HepG2 (cell line): Measurements from ENCODE around the gene NAV2. TPM values are rescaled to one million over a fixed set of nuclear protein-coding genes. Genes with fewer than 3 reads are reported as not detected.

Experiments
- ATAC-seq: fragments of 200-7000 bp; cut with Tn5 transposase; 3 replicates; pipeline ENCODE4 v1.9.1; 2020; ENCODE audit warnings: mild to moderate bottlenecking, moderate library complexity
- BruUV-seq: library from RNA; stranded (reverse); fragments of 400-500 nt; replicated peaks from 2 replicates; lab custom pipeline; 2021; lab: Mats Ljungman, UMichigan
- CTCF ChIA-PET: fragments of 300-600 bp; formaldehyde crosslinking; extraction: SDS; loops from one replicate; lab custom pipeline; 2021; ENCODE audit warnings: low total read pairs, inconsistent platforms, low intra/inter-chr PET ratio; lab: Yijun Ruan, JAX
- POLR2A ChIA-PET: fragments of 350-600 bp; sonication (Branson Sonifier 250); formaldehyde crosslinking; loops from one replicate; lab custom pipeline; 2020; ENCODE audit warnings: antibody characterized with exemption, inconsistent platforms; lab: Yijun Ruan, JAX
- DNase-seq: peaks from one replicate; pipeline ENCODE4 v3.0.0-alpha.2; 2015; ENCODE audit warnings: low spot score
- FAIRE-seq: peaks from 3 replicates; lab custom pipeline; 2011; peaks lifted over from hg19 to GRCh38; lab: Jason Lieb, UNC
- H2AFZ ChIP-seq: one replicate; pipeline ENCODE4 v1.6.1; 2011; ENCODE audit warnings: low read length, inconsistent platforms
- H3K27ac ChIP-seq: fragments of 300-600 bp; 3 replicates; pipeline ENCODE4 v1.8.0; 2011; ENCODE audit warnings: mixed run types, mild to moderate bottlenecking, mixed read lengths, low read length, inconsistent platforms; ENCODE audit not compliant: insufficient read depth; ENCODE audit errors: extremely low read length
- H3K27me3 ChIP-seq, 2 experiments: fragments of 200-600 bp in 1 of 2; 2 replicates in 1 of 2; 3 replicates in 1 of 2; pipeline versions ENCODE4 v1.6.0 to v1.8.0; 2011; ENCODE audit warnings: low read length in 2 of 2, mild to moderate bottlenecking in 2 of 2, moderate library complexity in 2 of 2, inconsistent platforms in 1 of 2; ENCODE audit not compliant: insufficient read depth in 2 of 2, control insufficient read depth in 1 of 2
- H3K36me3 ChIP-seq, 2 experiments: fragments of 200-600 bp in 1 of 2; replicated peaks in 1 of 2; 2 replicates in 1 of 2; 3 replicates in 1 of 2; pipeline versions ENCODE4 v1.5.1 to v1.8.0; 2011; ENCODE audit warnings: low read length in 2 of 2, inconsistent platforms in 1 of 2; ENCODE audit not compliant: insufficient read depth in 2 of 2, control insufficient read depth in 1 of 2
- H3K4me1 ChIP-seq: 2 replicates; pipeline ENCODE4 v1.5.1; 2012; ENCODE audit warnings: low read length, inconsistent platforms; ENCODE audit not compliant: insufficient read depth
- H3K4me2 ChIP-seq: 2 replicates; pipeline ENCODE4 v1.6.0; 2011; ENCODE audit warnings: low read depth, low read length, inconsistent platforms
- H3K4me3 ChIP-seq, 3 experiments: fragments of 200-600 bp in 1 of 3; sonication (generic), shearing (Covaris generic) in 1 of 3; replicated peaks in 1 of 3; 2 replicates each; pipeline ENCODE4 v1.5.1; 2011 to 2016; ENCODE audit warnings: low read length in 3 of 3, inconsistent platforms in 2 of 3, low read depth in 2 of 3, mild to moderate bottlenecking in 2 of 3, control low read depth in 1 of 3, mixed read lengths in 1 of 3; ENCODE audit not compliant: insufficient read depth in 1 of 3
- H3K79me2 ChIP-seq: one replicate; pipeline ENCODE4 v1.6.1; 2011; ENCODE audit warnings: low read length, inconsistent platforms; ENCODE audit not compliant: insufficient read depth
- H3K9ac ChIP-seq: 2 replicates; pipeline ENCODE4 v1.6.0; 2011; ENCODE audit warnings: mild to moderate bottlenecking, low read depth, low read length, inconsistent platforms; ENCODE audit not compliant: insufficient read depth
- H3K9me3 ChIP-seq: 2 replicates; pipeline ENCODE4 v1.5.1; 2012; ENCODE audit warnings: mild to moderate bottlenecking, low read length
- H4K20me1 ChIP-seq: 2 replicates; pipeline ENCODE4 v1.6.0; 2011; ENCODE audit warnings: inconsistent platforms, mild to moderate bottlenecking, low read length, moderate library complexity; ENCODE audit not compliant: insufficient read depth
- CENPBD1 ChIP-seq: sonication (generic); formaldehyde crosslinking; IDR thresholded peaks from 2 replicates; pipeline ENCODE4 v1.8.0; 2022; ENCODE audit warnings: missing genetic modification reagents, low read depth, mild to moderate bottlenecking, borderline replicate concordance
- EEA1 ChIP-seq: sonication (generic); formaldehyde crosslinking; IDR thresholded peaks from 2 replicates; pipeline ENCODE4 v1.5.1; 2020; ENCODE audit warnings: mild to moderate bottlenecking, missing genetic modification reagents, borderline replicate concordance
- HOXA7 ChIP-seq: sonication (generic); formaldehyde crosslinking; IDR thresholded peaks from 2 replicates; pipeline ENCODE4 v1.8.1; 2022; ENCODE audit warnings: mild to moderate bottlenecking, missing genetic modification reagents, moderate library complexity
- SNAPC2 ChIP-seq: sonication (generic); formaldehyde crosslinking; IDR thresholded peaks from 2 replicates; pipeline ENCODE4 v1.8.1; 2022; ENCODE audit warnings: mild to moderate bottlenecking, missing genetic modification reagents
- U2AF1 ChIP-seq: fragments of 200-400 bp; formaldehyde crosslinking; optimal IDR thresholded peaks from 2 replicates; pipeline ENCODE3; 2017; ENCODE audit warnings: mild to moderate bottlenecking, low read depth, low read length
- ZBTB49 ChIP-seq: sonication (generic); formaldehyde crosslinking; IDR thresholded peaks from 2 replicates; pipeline ENCODE4 v1.4.0; 2020; ENCODE audit warnings: missing genetic modification reagents, borderline replicate concordance
- ZUFSP ChIP-seq: sonication (generic); formaldehyde crosslinking; IDR thresholded peaks from 2 replicates; pipeline ENCODE4 v1.9.0; 2021; ENCODE audit warnings: missing genetic modification reagents, mild to moderate bottlenecking, borderline replicate concordance
- in situ Hi-C: cut with HindIII; loops from 2 replicates; pipeline ENCODE4 v1.10.0; 2017; ENCODE audit warnings: low pct_unique_long_range_greater_than_20kb; ENCODE audit not compliant: extremely low pct_ligation_motif_present
- intact Hi-C: fragments of 100-400 bp; cut with micrococcal nuclease; formaldehyde crosslinking; loops from one replicate; pipeline ENCODE4 v1.10.0; 2022; ENCODE audit not compliant: unreplicated experiment
- polyA plus RNA-seq, 8 experiments: library from polyadenylated mRNA; depleted of rRNA in 3 of 8; stranded (reverse) in 7 of 8; unstranded in 1 of 8; fragments of >200 nt; fragmentation: Illumina TruSeq in 4 of 8; extraction: Trizol in 4 of 8; gene quantifications; 2 replicates each; pipeline versions ENCODE4 v1.2.1 to v1.2.3, GENCODE V29; 2011 to 2016; ENCODE audit warnings: low read depth in 4 of 8, missing spikeins in 1 of 8, mixed read lengths in 1 of 8; ENCODE audit not compliant: insufficient read depth in 1 of 8
- total RNA-seq, 5 experiments: library from RNA; depleted of rRNA; stranded (reverse); fragments of >200 nt; fragmentation: Illumina TruSeq; extraction: Trizol; gene quantifications; 2 replicates each; pipeline ENCODE4 v1.2.3, GENCODE V29; 2016; ENCODE audit warnings: low read depth in 1 of 5
- TF ChIP-seq, protein P1 (sequence below): sonication (generic); formaldehyde crosslinking; IDR thresholded peaks from 2 replicates; pipeline ENCODE4 v1.5.1; 2020; ENCODE audit warnings: missing genetic modification reagents, mild to moderate bottlenecking, borderline replicate concordance

NAV2 gene
- total and polyA plus RNA-seq, 2 of the 13 experiments (the other 11 are each of a cell fraction or from before 2014, with no cell fraction given): 9.3 to 34.6 TPM

- Histone ChIP-seq H3K79me2 (no peaks in the 10 kb centered on the region), H3K9me3 (no peaks in the 10 kb centered on the region), H3K4me2 (no peak overlapping the region), H3K36me3 (no peaks in the 10 kb centered on the region), H3K27me3 (peaks cover 0 to 2% of the 10 kb centered on the region in 2 experiments; a peak in 4 of 5 replicates), H3K4me3 (no peak overlapping the region), H2AFZ (no peak overlapping the region), H4K20me1 (no peaks in the 10 kb centered on the region), H3K27ac (no peak overlapping the region), H3K4me1 (no peaks in the 10 kb centered on the region), H3K9ac (no peak overlapping the region)
- ChIA-PET POLR2A (no interaction called here), CTCF (no interaction called here)
- FAIRE-seq (no peak), ATAC-seq (no peak), DNase-seq (no peak)
- in situ Hi-C loops (no loop called here), intact Hi-C loops (no loop called here)
- TF ChIP-seq, protein P1, sequence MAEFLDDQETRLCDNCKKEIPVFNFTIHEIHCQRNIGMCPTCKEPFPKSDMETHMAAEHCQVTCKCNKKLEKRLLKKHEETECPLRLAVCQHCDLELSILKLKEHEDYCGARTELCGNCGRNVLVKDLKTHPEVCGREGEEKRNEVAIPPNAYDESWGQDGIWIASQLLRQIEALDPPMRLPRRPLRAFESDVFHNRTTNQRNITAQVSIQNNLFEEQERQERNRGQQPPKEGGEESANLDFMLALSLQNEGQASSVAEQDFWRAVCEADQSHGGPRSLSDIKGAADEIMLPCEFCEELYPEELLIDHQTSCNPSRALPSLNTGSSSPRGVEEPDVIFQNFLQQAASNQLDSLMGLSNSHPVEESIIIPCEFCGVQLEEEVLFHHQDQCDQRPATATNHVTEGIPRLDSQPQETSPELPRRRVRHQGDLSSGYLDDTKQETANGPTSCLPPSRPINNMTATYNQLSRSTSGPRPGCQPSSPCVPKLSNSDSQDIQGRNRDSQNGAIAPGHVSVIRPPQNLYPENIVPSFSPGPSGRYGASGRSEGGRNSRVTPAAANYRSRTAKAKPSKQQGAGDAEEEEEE (CRISPR knock-in tag): no peak
- TF ChIP-seq HOXA7 (CRISPR knock-in tag) (no peak), U2AF1 (no peak), ZBTB49 (CRISPR knock-in tag) (no peak), CENPBD1 (CRISPR knock-in tag) (no peak), ZUFSP (no peak), SNAPC2 (CRISPR knock-in tag) (no peak), EEA1 (CRISPR knock-in tag) (no peak)
- no TSS peak for BruUV-seq
These were observed 56.2 kb downstream of the NAV2 start for GRCh38 chr11:19768815-19769214.
